Activated T-helper 1 cell treated with anti-CD3 and anti-CD28 coated beads, Interleukin-12 subunit alpha, Interleukin-12 subunit beta, Interleukin-2, Interleukin-4 antibody, amounts not matched to agents 30 ng/mL and 10 ng/mL and 1 ng/mL, durations not matched to agents 14 hours and 24 hours and 36 hours (primary cell): ENCODE results near the gene SPATA20. TPM values are rescaled to one million over a fixed set of nuclear protein-coding genes. Genes with fewer than 3 reads are reported as not detected.

Experiments
- DNase-seq: peaks from one replicate; pipeline ENCODE4 v3.0.0; 2021; ENCODE audit warnings: low spot score
- H3K27ac Mint-ChIP-seq: one replicate; pipeline ENCODE4 v1.8.0; 2021; ENCODE audit warnings: mild to moderate bottlenecking, mixed read lengths
- H3K27me3 Mint-ChIP-seq: one replicate; pipeline ENCODE4 v1.8.0; 2022; ENCODE audit warnings: mild to moderate bottlenecking, moderate library complexity, mixed read lengths; ENCODE audit not compliant: insufficient read depth
- H3K36me3 Mint-ChIP-seq: one replicate; pipeline ENCODE4 v1.8.0; 2021; ENCODE audit warnings: low read depth, mixed read lengths
- H3K4me1 Mint-ChIP-seq: one replicate; pipeline ENCODE4 v1.8.0; 2021; ENCODE audit warnings: low read depth, mixed read lengths
- H3K4me3 Mint-ChIP-seq: one replicate; pipeline ENCODE4 v1.8.0; 2021; ENCODE audit warnings: mild to moderate bottlenecking, moderate library complexity, mixed read lengths
- H3K9me3 Mint-ChIP-seq: one replicate; pipeline ENCODE4 v1.8.0; 2021; ENCODE audit warnings: mixed read lengths
- intact Hi-C: fragments of 100-400 bp; cut with micrococcal nuclease; formaldehyde crosslinking; loops from one replicate; pipeline ENCODE4 v1.15.1; 2024
- total RNA-seq: library from RNA; stranded (reverse); gene quantifications from 2 replicates; pipeline ENCODE4 v1.2.3, GENCODE V29; 2022

Gene SPATA20
- total RNA-seq, 1 donor from 2014 or later: 20.5 TPM

- no peak for DNase-seq
- no peaks in the 10 kb centered on the region for H3K9me3 Mint-ChIP-seq
- H3K27me3 Mint-ChIP-seq: no peaks in the 10 kb centered on the region
- peaks cover 5% of the 10 kb centered on the region for H3K36me3 Mint-ChIP-seq
- H3K27ac Mint-ChIP-seq: no peak overlapping the region
- intact Hi-C loops: no loop called here
- H3K4me3 Mint-ChIP-seq: no peak overlapping the region
- peaks cover 50% of the 10 kb centered on the region for H3K4me1 Mint-ChIP-seq
Observed at GRCh38 chr17:50513495-50513894, 33.5 kb upstream of the SPATA20 start.

GRCh38 chr17:50514388-50514787 lies 32.6 kb upstream of the SPATA20 start:
- intact Hi-C loops: no loop called here
- H3K4me1 Mint-ChIP-seq: peaks cover 41% of the 10 kb centered on the region
- peaks cover 5% of the 10 kb centered on the region for H3K36me3 Mint-ChIP-seq
- no peak for DNase-seq
- H3K27ac Mint-ChIP-seq: no peak overlapping the region
- peaks cover 2% of the 10 kb centered on the region for H3K27me3 Mint-ChIP-seq
- no peaks in the 10 kb centered on the region for H3K9me3 Mint-ChIP-seq
- no peak overlapping the region for H3K4me3 Mint-ChIP-seq

DNA sequence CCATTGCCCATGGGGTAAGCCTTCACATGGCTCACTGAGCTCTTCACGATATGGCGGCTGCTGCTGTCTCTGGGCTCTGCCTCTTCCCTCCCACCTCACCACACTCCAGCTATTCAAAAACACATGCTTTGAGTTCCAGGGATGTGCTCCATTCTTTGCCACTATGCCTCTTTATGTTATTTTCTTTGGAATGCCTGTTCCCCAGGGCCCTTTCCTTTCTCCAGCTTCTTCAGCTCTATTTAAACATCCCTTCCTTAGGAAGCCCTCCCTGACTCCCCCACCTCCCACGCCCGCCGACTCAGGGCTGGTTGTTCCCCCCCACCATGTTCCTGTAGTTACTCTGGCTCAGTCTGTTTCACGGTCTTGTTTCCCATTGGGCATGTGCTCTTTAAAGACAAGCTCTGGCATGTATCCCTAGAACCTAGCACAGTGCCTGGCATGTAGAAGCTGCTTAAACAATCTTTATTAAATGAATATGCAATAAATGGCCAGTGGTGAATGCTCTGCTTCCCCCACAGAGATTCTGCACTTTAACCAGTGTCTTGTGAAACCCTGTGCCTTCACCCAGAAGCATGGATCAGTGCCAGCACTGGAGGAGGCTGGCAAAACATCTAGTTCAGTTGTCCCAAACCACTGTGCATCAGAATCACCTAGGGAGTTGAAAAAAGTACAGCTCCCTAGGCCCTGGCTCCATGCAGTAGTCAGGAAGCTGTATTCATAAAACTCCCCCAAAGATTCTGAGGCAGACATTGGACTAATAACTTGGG lies 31.9 kb upstream of the SPATA20 start:
- Mint-ChIP-seq H3K27me3 (peaks cover 2% of the 10 kb centered on the region), H3K4me1 (peaks cover 34% of the 10 kb centered on the region), H3K9me3 (no peaks in the 10 kb centered on the region), H3K4me3 (no peak overlapping the region), H3K36me3 (peaks cover 2% of the 10 kb centered on the region), H3K27ac (no peak overlapping the region)
- DNase-seq: no peak
- intact Hi-C loops: no loop called here

GRCh38 chr17:50517011-50517410 lies 30.0 kb upstream of the SPATA20 start:
- intact Hi-C loops: no loop called here
- no peak for DNase-seq
- peaks cover 2% of the 10 kb centered on the region for H3K27me3 Mint-ChIP-seq
- H3K4me1 Mint-ChIP-seq: peaks cover 17% of the 10 kb centered on the region
- no peaks in the 10 kb centered on the region for H3K9me3 Mint-ChIP-seq
- no peak overlapping the region for H3K27ac Mint-ChIP-seq
- H3K4me3 Mint-ChIP-seq: no peak overlapping the region
- H3K36me3 Mint-ChIP-seq: peaks cover 2% of the 10 kb centered on the region

DNA sequence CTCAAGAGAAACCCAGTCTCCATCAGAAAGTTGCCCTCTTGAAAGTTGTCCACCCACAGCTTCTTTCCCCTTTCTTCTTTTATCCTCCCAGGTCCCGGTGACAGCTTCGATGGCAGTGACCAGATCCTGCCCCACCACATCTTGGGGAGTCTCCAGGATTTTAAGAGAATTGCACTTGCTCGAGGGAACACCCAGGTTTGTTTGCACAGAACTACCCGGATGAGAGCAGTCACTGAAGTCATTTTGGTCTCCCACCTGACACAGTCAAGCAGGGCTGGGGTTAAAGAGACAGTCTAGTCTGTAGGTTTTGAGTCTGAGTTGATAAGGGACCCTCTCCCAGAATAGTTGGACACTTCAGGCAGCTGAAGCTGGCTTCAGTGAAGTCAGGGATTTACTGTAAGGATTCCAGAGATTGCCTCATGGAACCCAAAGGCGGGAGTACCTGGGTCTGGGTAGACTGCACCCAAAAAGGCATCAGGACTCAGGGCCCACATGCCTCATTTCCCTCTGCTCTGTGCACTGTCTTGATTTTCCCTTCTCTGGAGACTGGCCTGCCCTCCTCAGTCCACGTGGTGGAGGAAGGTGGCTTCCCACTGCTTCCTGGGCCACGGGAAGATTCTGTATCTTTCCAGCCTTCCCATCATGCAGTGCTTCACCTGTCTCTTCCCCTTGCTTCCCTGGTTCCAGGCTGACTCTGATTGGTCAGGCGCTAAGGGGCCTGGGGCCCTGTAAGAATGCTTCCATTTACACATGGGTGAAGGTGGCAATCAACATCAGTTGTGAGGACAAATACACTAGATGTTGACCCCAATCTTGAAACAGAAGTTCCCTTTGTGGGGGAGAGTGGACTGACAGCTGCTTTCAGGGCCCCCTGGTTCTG lies 29.2 kb upstream of the SPATA20 start:
- intact Hi-C loops: no loop called here
- no peak for DNase-seq
- Mint-ChIP-seq H3K9me3 (no peaks in the 10 kb centered on the region), H3K27me3 (peaks cover 2% of the 10 kb centered on the region), H3K27ac (no peak overlapping the region), H3K4me3 (no peak overlapping the region), H3K36me3 (peaks cover 2% of the 10 kb centered on the region), H3K4me1 (peaks cover 13% of the 10 kb centered on the region)

DNA sequence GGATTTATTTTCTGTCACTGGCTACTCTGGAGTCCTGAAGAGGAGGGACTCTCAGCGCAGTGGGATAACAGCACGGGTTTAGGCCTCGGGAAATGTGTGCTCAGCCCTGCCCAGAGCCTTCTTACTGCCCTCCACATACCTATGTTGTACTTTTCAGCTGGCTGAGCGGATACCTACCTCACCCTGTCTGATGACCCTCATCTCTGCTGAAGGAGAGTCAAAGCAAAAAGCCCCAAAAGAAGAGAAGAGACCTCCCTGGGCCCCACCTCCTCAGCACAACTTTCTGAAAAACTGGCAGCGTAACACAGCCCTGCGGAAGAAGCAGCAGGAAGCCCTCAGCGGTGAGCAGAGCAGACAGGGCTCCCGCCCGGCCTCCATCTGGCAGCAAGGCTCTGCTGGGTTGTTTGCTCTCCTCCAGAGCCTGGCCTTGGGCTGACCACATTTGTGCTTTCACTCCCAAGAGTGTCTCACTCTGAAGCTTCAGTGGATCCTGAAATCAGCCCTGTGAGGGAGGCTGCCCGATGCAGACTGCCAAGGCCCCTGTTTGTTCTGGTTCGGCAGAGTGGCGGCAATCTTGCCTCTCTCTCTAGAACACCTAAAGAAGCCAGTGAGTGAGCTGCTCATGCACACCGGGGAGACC lies 28.5 kb upstream of the SPATA20 start:
- intact Hi-C loops: no loop called here
- Mint-ChIP-seq H3K27me3 (peaks cover 2% of the 10 kb centered on the region), H3K27ac (no peak overlapping the region), H3K36me3 (peaks cover 2% of the 10 kb centered on the region), H3K4me1 (peaks cover 13% of the 10 kb centered on the region), H3K9me3 (no peaks in the 10 kb centered on the region), H3K4me3 (no peak overlapping the region)
- DNase-seq: no peak

- Mint-ChIP-seq H3K4me3 (no peak overlapping the region), H3K9me3 (no peaks in the 10 kb centered on the region), H3K27ac (no peak overlapping the region), H3K4me1 (peaks cover 13% of the 10 kb centered on the region), H3K36me3 (peaks cover 2% of the 10 kb centered on the region), H3K27me3 (peaks cover 2% of the 10 kb centered on the region)
- DNase-seq: no peak
- intact Hi-C loops: no loop called here
Observed at GRCh38 chr17:50519141-50519834, 27.7 kb upstream of the SPATA20 start.

GRCh38 chr17:50520483-50520882 lies 26.5 kb upstream of the SPATA20 start:
- no peaks in the 10 kb centered on the region for H3K9me3 Mint-ChIP-seq
- H3K4me1 Mint-ChIP-seq: peaks cover 13% of the 10 kb centered on the region
- no peak overlapping the region for H3K27ac Mint-ChIP-seq
- intact Hi-C loops: no loop called here
- DNase-seq: no peak
- H3K4me3 Mint-ChIP-seq: no peak overlapping the region
- H3K27me3 Mint-ChIP-seq: peaks cover 4% of the 10 kb centered on the region
- H3K36me3 Mint-ChIP-seq: no peaks in the 10 kb centered on the region

DNA sequence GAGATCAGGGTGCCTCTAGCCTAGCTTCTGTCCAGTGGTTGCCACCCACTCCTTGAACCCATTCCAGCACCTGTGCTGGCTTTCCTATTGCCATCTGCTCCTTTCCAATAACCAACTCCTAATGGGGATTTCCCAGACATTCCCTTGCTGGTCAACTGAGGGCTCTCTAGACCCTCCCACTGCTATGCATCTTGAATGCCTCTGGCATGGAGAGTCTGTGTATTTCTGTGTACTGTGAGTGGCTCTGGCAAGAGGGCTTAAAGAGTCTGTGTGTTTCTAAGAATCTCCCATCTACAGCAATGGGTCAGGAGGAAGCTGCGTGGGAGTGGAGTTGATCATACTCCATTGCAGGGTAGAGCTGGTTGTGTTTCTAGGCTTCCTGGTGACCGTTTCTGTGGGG lies 25.5 kb upstream of the SPATA20 start:
- no peak overlapping the region for H3K4me3 Mint-ChIP-seq
- intact Hi-C loops: no loop called here
- H3K36me3 Mint-ChIP-seq: no peaks in the 10 kb centered on the region
- DNase-seq: no peak
- H3K27ac Mint-ChIP-seq: no peak overlapping the region
- no peaks in the 10 kb centered on the region for H3K9me3 Mint-ChIP-seq
- H3K27me3 Mint-ChIP-seq: peaks cover 4% of the 10 kb centered on the region
- H3K4me1 Mint-ChIP-seq: peaks cover 11% of the 10 kb centered on the region

- no peaks in the 10 kb centered on the region for H3K9me3 Mint-ChIP-seq
- no peaks in the 10 kb centered on the region for H3K4me1 Mint-ChIP-seq
- no peak overlapping the region for H3K4me3 Mint-ChIP-seq
- H3K27ac Mint-ChIP-seq: no peak overlapping the region
- peaks cover 4% of the 10 kb centered on the region for H3K27me3 Mint-ChIP-seq
- DNase-seq: no peak
- H3K36me3 Mint-ChIP-seq: no peaks in the 10 kb centered on the region
- intact Hi-C loops: no loop called here
Observed at GRCh38 chr17:50522766-50523165, 24.2 kb upstream of the SPATA20 start.

GRCh38 chr17:50523208-50523607 lies 23.8 kb upstream of the SPATA20 start:
- Mint-ChIP-seq H3K27ac (no peak overlapping the region), H3K4me3 (no peak overlapping the region), H3K27me3 (peaks cover 4% of the 10 kb centered on the region), H3K36me3 (no peaks in the 10 kb centered on the region), H3K9me3 (no peaks in the 10 kb centered on the region), H3K4me1 (no peaks in the 10 kb centered on the region)
- intact Hi-C loops: no loop called here
- no peak for DNase-seq

- intact Hi-C loops: no loop called here
- no peaks in the 10 kb centered on the region for H3K9me3 Mint-ChIP-seq
- no peaks in the 10 kb centered on the region for H3K36me3 Mint-ChIP-seq
- peaks cover 5% of the 10 kb centered on the region for H3K27me3 Mint-ChIP-seq
- no peaks in the 10 kb centered on the region for H3K4me1 Mint-ChIP-seq
- no peak overlapping the region for H3K4me3 Mint-ChIP-seq
- no peak for DNase-seq
- H3K27ac Mint-ChIP-seq: no peak overlapping the region
Observed at GRCh38 chr17:50524838-50525237, 22.1 kb upstream of the SPATA20 start.
